Measurements from ENCODE around the gene ARHGEF37. TPM values are rescaled to one million over a fixed set of nuclear protein-coding genes. Genes with fewer than 3 reads are reported as not detected.

The ARHGEF37 gene
- total and polyA plus RNA-seq, 9 of the 15 experiments (the other 6 are each of a cell fraction or from before 2014, with no cell fraction given), result 0.01 to 0.27 (median 0.05) TPM

- TF ChIP-seq CUX1 (CRISPR knock-in tag; IDR thresholded peaks at IDR 0.05) (no peak), RNF2 (IDR thresholded peaks at IDR 0.05) (no peak), RBM34 (IDR thresholded peaks at IDR 0.05; ENCODE audit: borderline replicate concordance, insufficient read depth, low read length) (no peak), PPARD (CRISPR knock-in tag; IDR thresholded peaks at IDR 0.05) (no peak), CCAR2 (IDR thresholded peaks at IDR 0.05; ENCODE audit: low read depth, low read length) (no peak), MCM5 (IDR thresholded peaks at IDR 0.05; ENCODE audit: low read depth) (no peak), KAT8 (IDR thresholded peaks at IDR 0.05; ENCODE audit: low read depth) (no peak), PKNOX1 (IDR thresholded peaks at IDR 0.05) (peak; percentile 56; the same call in 1 of the 2 replicates), CBFA2T2 (conservative IDR thresholded peaks at IDR 0.05) (peak; percentile 74), PCBP2 (IDR thresholded peaks at IDR 0.05; ENCODE audit: low read depth, low read length, poor library complexity, severe bottlenecking) (no peak), FUS (optimal IDR thresholded peaks at IDR 0.05; ENCODE audit: low read depth, low read length) (no peak), CBFA2T3 (IDR thresholded peaks at IDR 0.05) (peak; percentile 86), NR1H2 (CRISPR knock-in tag; IDR thresholded peaks at IDR 0.05) (no peak), TAF1 (IDR thresholded peaks at IDR 0.05; ENCODE audit: control insufficient read depth, extremely low read depth, insufficient read depth, low read length, severe bottlenecking) (no peak), ZNF696 (CRISPR knock-in tag; conservative IDR thresholded peaks at IDR 0.05) (no peak), PHF20 (IDR thresholded peaks at IDR 0.05; ENCODE audit: partially characterized antibody) (peak; percentile 4), SP1 (CRISPR knock-in tag; IDR thresholded peaks at IDR 0.05) (no peak), CEBPZ (IDR thresholded peaks at IDR 0.05; ENCODE audit: borderline replicate concordance, low read depth, low read length) (no peak), TCF15 (CRISPR knock-in tag; IDR thresholded peaks at IDR 0.05) (no peak)
These were observed 24.9 kb downstream of the ARHGEF37 start (continued) for GRCh38 chr5:149605998-149606724.

All from K562 (cell line).